Gastroesophageal sphincter (tissue), 4 donors: Measurements from ENCODE around the gene ATP11A. TPM values are rescaled to one million over a fixed set of nuclear protein-coding genes. Genes with fewer than 3 reads are reported as not detected.

Source experiments
- ATAC-seq: fragments of 150-250 bp; one replicate; pipeline ENCODE4 v1.9.1; 2016; ENCODE audit warnings: mild to moderate bottlenecking, moderate library complexity
- H3K27ac ChIP-seq, 4 donors: fragments of 200-600 bp; sonication (generic) in 3 of 4; 1 replicate in 3 of 4; 2 replicates in 1 of 4; pipeline ENCODE4 v1.5.1; 2016 to 2019
- H3K27me3 ChIP-seq: fragments of 200-600 bp; sonication (generic); one replicate; pipeline ENCODE4 v1.5.1; 2019
- H3K36me3 ChIP-seq, 2 donors: fragments of 200-600 bp; sonication (generic); one replicate each; pipeline ENCODE4 v1.5.1; 2019; ENCODE audit warnings: control low read depth in 1 of 2
- H3K4me1 ChIP-seq, 3 donors: fragments of 200-600 bp; sonication (generic); 1 replicate in 2 of 3; 2 replicates in 1 of 3; pipeline ENCODE4 v1.5.1; 2016 to 2019; ENCODE audit warnings: control low read depth in 2 of 3
- H3K4me3 ChIP-seq, 2 donors: fragments of 200-600 bp; sonication (generic); one replicate each; pipeline ENCODE4 v1.5.1; 2019; ENCODE audit warnings: mild to moderate bottlenecking in 1 of 2, moderate library complexity in 1 of 2
- H3K9me3 ChIP-seq, 3 donors: fragments of 200-600 bp; sonication (generic); one replicate each; pipeline ENCODE4 v1.5.1; 2017 to 2019; ENCODE audit warnings: control low read depth in 2 of 3
- CTCF ChIP-seq, 4 experiments: fragments of 200-600 bp in 2 of 4; fragments of 450-650 bp in 2 of 4; sonication (generic) in 1 of 4; IDR thresholded peaks; one replicate each; pipeline ENCODE4 v1.5.1; 2017 to 2019; ENCODE audit warnings: antibody characterized with exemption in 4 of 4, mild to moderate bottlenecking in 2 of 4, moderate library complexity in 2 of 4
- EP300 ChIP-seq: sonication (generic); formaldehyde crosslinking; IDR thresholded peaks from one replicate; pipeline ENCODE4 v1.6.1; 2017; ENCODE audit warnings: antibody characterized with exemption, mild to moderate bottlenecking
- POLR2A ChIP-seq, 2 donors: fragments of 450-650 bp; IDR thresholded peaks; one replicate each; pipeline ENCODE4 v1.6.1; 2017; ENCODE audit warnings: antibody characterized with exemption in 2 of 2, mild to moderate bottlenecking in 2 of 2, moderate library complexity in 1 of 2
- POLR2AphosphoS5 ChIP-seq: sonication (generic); formaldehyde crosslinking; IDR thresholded peaks from one replicate; pipeline ENCODE4 v1.6.1; 2017; ENCODE audit warnings: antibody characterized with exemption
- WGBS, 2 donors: methylation state at CpG; one replicate each; pipeline ENCODE4 v1.1.5; 2018; ENCODE audit warnings: low coverage in 1 of 2; 5-methylcytosine and 5-hydroxymethylcytosine counted together
- total RNA-seq, 4 donors: library from RNA; depleted of rRNA; stranded (reverse); fragments of >200 nt; gene quantifications; one replicate each; pipeline ENCODE4 v1.1.0, GENCODE V29; 2016

Gene ATP11A
- total RNA-seq, 4 donors from 2014 or later, result 12.9 to 21.7 (median 17.1) TPM

- H3K36me3 ChIP-seq, result peaks cover 0 to 52% of the 10 kb centered on the region in 2 donors
- H3K27ac ChIP-seq, result no peak overlapping the region
- H3K27me3 ChIP-seq, result no peaks in the 10 kb centered on the region
- no peak for TF ChIP-seq CTCF (IDR thresholded peaks at IDR 0.05)
- TF ChIP-seq EP300, result no peak
- no peak for TF ChIP-seq POLR2A (IDR thresholded peaks at IDR 0.05)
- TF ChIP-seq POLR2AphosphoS5, result no peak
- H3K4me3 ChIP-seq, result no peak overlapping the region
- no peaks in the 10 kb centered on the region for H3K9me3 ChIP-seq
- 73 to 95% methylated on average over 3 to 15 of the region's 24 CpGs for WGBS, 2 donors
- ATAC-seq, result no peak
- peaks cover 0 to 8% (median 0%) of the 10 kb centered on the region in 3 donors for H3K4me1 ChIP-seq
Measured at GRCh38 chr13:112807653-112808376, 118.0 kb downstream of the ATP11A start.

- TF ChIP-seq EP300 (no peak), POLR2A (IDR thresholded peaks at IDR 0.05) (no peak), CTCF (IDR thresholded peaks at IDR 0.05) (no peak), POLR2AphosphoS5 (no peak)
- Histone ChIP-seq H3K4me3 (no peak overlapping the region), H3K27me3 (no peaks in the 10 kb centered on the region), H3K4me1 (peaks cover 0 to 8% (median 0%) of the 10 kb centered on the region in 3 donors), H3K9me3 (no peaks in the 10 kb centered on the region), H3K36me3 (peaks cover 0 to 55% of the 10 kb centered on the region in 2 donors), H3K27ac (no peak overlapping the region)
- no peak for ATAC-seq
- 89 to 92% methylated on average over 2 to 16 of the region's 26 CpGs for WGBS, 2 donors
Measured at GRCh38 chr13:112808377-112809140, 118.7 kb downstream of the ATP11A start.

GRCh38 chr13:112809332-112810315 is 119.8 kb downstream of the ATP11A start:
- peaks cover 0 to 66% of the 10 kb centered on the region in 2 donors for H3K36me3 ChIP-seq
- no peak overlapping the region for H3K4me3 ChIP-seq
- H3K27ac ChIP-seq, result no peak overlapping the region
- no peak for ATAC-seq
- peaks cover 0 to 8% (median 0%) of the 10 kb centered on the region in 3 donors for H3K4me1 ChIP-seq
- H3K27me3 ChIP-seq, result no peaks in the 10 kb centered on the region
- WGBS, 2 donors, result 92 to 93% methylated on average over 19 to 23 of the region's 40 CpGs
- H3K9me3 ChIP-seq, result no peaks in the 10 kb centered on the region
- TF ChIP-seq POLR2AphosphoS5 (no peak), CTCF (IDR thresholded peaks at IDR 0.05) (no peak), EP300 (no peak), POLR2A (IDR thresholded peaks at IDR 0.05) (no peak)

- Histone ChIP-seq H3K9me3 (no peaks in the 10 kb centered on the region), H3K4me1 (peaks cover 0 to 8% (median 0%) of the 10 kb centered on the region in 3 donors), H3K27me3 (no peaks in the 10 kb centered on the region), H3K4me3 (no peak overlapping the region), H3K27ac (no peak overlapping the region), H3K36me3 (peaks cover 0 to 76% of the 10 kb centered on the region in 2 donors)
- TF ChIP-seq EP300 (no peak), POLR2A (IDR thresholded peaks at IDR 0.05) (no peak)
- 84 to 97% methylated on average over 7 to 9 of the region's 14 CpGs for WGBS, 2 donors
- no peak for ATAC-seq
Measured at GRCh38 chr13:112810608-112811007, 120.8 kb downstream of the ATP11A start.
